Smooth muscle cell (in vitro differentiated cells): ENCODE data around the gene FAM13A. TPM values are rescaled to one million over a fixed set of nuclear protein-coding genes. Genes with fewer than 3 reads are reported as not detected.

ENCODE experiments used
- DNase-seq: peaks from one replicate; lab custom pipeline; 2025; ENCODE audit not compliant: unreplicated experiment; lab: John Stamatoyannopoulos, UW
- H2AFZ ChIP-seq: fragments of 200-600 bp; sonication (generic); 2 replicates; pipeline ENCODE4 v1.6.0; 2016; ENCODE audit warnings: antibody characterized with exemption, low read depth, mild to moderate bottlenecking
- H3F3A ChIP-seq: fragments of 200-600 bp; sonication (generic); 2 replicates; pipeline ENCODE4 v1.6.0; 2017; ENCODE audit warnings: antibody characterized with exemption, low read depth
- H3K27ac ChIP-seq: fragments of 200-600 bp; sonication (generic); 2 replicates; pipeline ENCODE4 v1.5.1; 2016; ENCODE audit warnings: low read depth, mild to moderate bottlenecking
- H3K27me3 ChIP-seq: fragments of 200-600 bp; sonication (generic); 2 replicates; pipeline ENCODE4 v1.6.1; 2016; ENCODE audit warnings: low read depth, mild to moderate bottlenecking
- H3K36me3 ChIP-seq: fragments of 200-600 bp; sonication (generic); 2 replicates; pipeline ENCODE4 v1.5.1; 2016; ENCODE audit warnings: low read depth
- H3K4me1 ChIP-seq: fragments of 200-600 bp; sonication (generic); 2 replicates; pipeline ENCODE4 v1.5.1; 2016; ENCODE audit warnings: low read depth
- H3K4me2 ChIP-seq: fragments of 200-600 bp; sonication (generic); 2 replicates; pipeline ENCODE4 v1.6.0; 2016; ENCODE audit warnings: mild to moderate bottlenecking
- H3K4me3 ChIP-seq: fragments of 200-600 bp; sonication (generic); 2 replicates; pipeline ENCODE4 v1.5.1; 2016; ENCODE audit warnings: mild to moderate bottlenecking
- H3K79me2 ChIP-seq: fragments of 200-600 bp; sonication (generic); 2 replicates; pipeline ENCODE4 v1.6.0; 2016; ENCODE audit warnings: low read depth, mild to moderate bottlenecking
- H3K9ac ChIP-seq: fragments of 200-600 bp; sonication (generic); 2 replicates; pipeline ENCODE4 v1.6.0; 2016; ENCODE audit warnings: low read depth
- H3K9me3 ChIP-seq: fragments of 200-600 bp; sonication (generic); replicated peaks from 2 replicates; pipeline ENCODE4 v1.5.1; 2016; ENCODE audit warnings: low read depth
- H4K20me1 ChIP-seq: fragments of 200-600 bp; sonication (generic); 2 replicates; pipeline ENCODE4 v1.6.0; 2016; ENCODE audit warnings: low read depth
- CTCF ChIP-seq: fragments of 200-600 bp; sonication (generic); IDR thresholded peaks from 2 replicates; pipeline ENCODE4 v1.5.1; 2017; ENCODE audit warnings: borderline replicate concordance, mild to moderate bottlenecking, antibody characterized with exemption; ENCODE audit not compliant: insufficient read depth, poor library complexity, severe bottlenecking
- WGBS: methylation state at CpG from one replicate; pipeline ENCODE4 v1.1.7; 2016; ENCODE audit warnings: low lambda C conversion rate; 5-methylcytosine and 5-hydroxymethylcytosine counted together
- polyA plus RNA-seq: library from polyadenylated mRNA; unstranded; fragments of >200 nt; fragmentation: Nextera tagmentation; extraction: Ambion mirVana; gene quantifications from 2 replicates; pipeline ENCODE4 v1.2.1, GENCODE V29; 2016
- total RNA-seq: library from RNA; depleted of rRNA; stranded (reverse); fragments of >200 nt; gene quantifications from 2 replicates; pipeline ENCODE4 v1.2.3, GENCODE V29; 2014

The FAM13A gene
- total and polyA plus RNA-seq, 2 experiments from 2014 or later: 14.6 to 39.9 TPM

GRCh38 chr4:88819818-88820697, 236.9 kb downstream of the FAM13A start:
- Histone ChIP-seq H4K20me1 (peaks cover 51% of the 10 kb centered on the region), H3K27me3 (no peaks in the 10 kb centered on the region), H3K4me2 (peak overlapping the region; percentile 88), H3F3A (peaks cover 6% of the 10 kb centered on the region), H2AFZ (no peak overlapping the region), H3K27ac (peak overlapping the region; percentile 41), H3K4me3 (peak overlapping the region; percentile 63), H3K4me1 (peaks cover 13% of the 10 kb centered on the region), H3K79me2 (peaks cover 71% of the 10 kb centered on the region), H3K9me3 (no peaks in the 10 kb centered on the region), H3K9ac (peak overlapping the region; percentile 97), H3K36me3 (no peaks in the 10 kb centered on the region)
- 52% methylated on average over 5 of the region's 5 CpGs for whole genome bisulfite sequencing
- no peak for TF ChIP-seq CTCF
- no peak for DNase-seq

- Histone ChIP-seq H3K36me3 (no peaks in the 10 kb centered on the region), H3K4me2 (peak overlapping the region; percentile 88), H3K9ac (no peak overlapping the region), H3K27me3 (no peaks in the 10 kb centered on the region), H3K27ac (peak overlapping the region; percentile 41), H3K9me3 (no peaks in the 10 kb centered on the region), H3K4me1 (peaks cover 7% of the 10 kb centered on the region), H4K20me1 (peaks cover 63% of the 10 kb centered on the region), H3K4me3 (peak overlapping the region; percentile 63), H2AFZ (no peak overlapping the region), H3K79me2 (peaks cover 83% of the 10 kb centered on the region), H3F3A (peaks cover under 1% of the 10 kb centered on the region)
- WGBS: 34% methylated on average over 5 of the region's 5 CpGs
- no peak for DNase-seq
- peak; percentile 50 for TF ChIP-seq CTCF
Observed at GRCh38 chr4:88818631-88819470, 238.1 kb downstream of the FAM13A start.

GRCh38 chr4:88817740-88818139, 239.2 kb downstream of the FAM13A start:
- Histone ChIP-seq H3K9me3 (no peaks in the 10 kb centered on the region), H3K79me2 (peaks cover 91% of the 10 kb centered on the region), H3K36me3 (no peaks in the 10 kb centered on the region), H3K27me3 (no peaks in the 10 kb centered on the region), H3K27ac (no peak overlapping the region), H2AFZ (no peak overlapping the region), H3K9ac (no peak overlapping the region), H3F3A (no peaks in the 10 kb centered on the region), H4K20me1 (peaks cover 73% of the 10 kb centered on the region), H3K4me3 (no peak overlapping the region), H3K4me1 (peaks cover 6% of the 10 kb centered on the region), H3K4me2 (no peak overlapping the region)
- TF ChIP-seq CTCF: no peak
- no peak for DNase-seq
- WGBS: 73% methylated on average over 2 of the region's 2 CpGs
